Fibroblast of mammary gland (primary cell): ENCODE results near the gene PCDHGB5.

ENCODE experiments used
- DNase-seq: peaks from one replicate; pipeline ENCODE4 v3.0.0-alpha.2; 2010; ENCODE audit warnings: low read depth
- H3K4me3 ChIP-seq: 2 replicates; pipeline ENCODE4 v1.5.1; 2011; ENCODE audit warnings: low read depth, mild to moderate bottlenecking, low read length, moderate library complexity; ENCODE audit not compliant: control insufficient read depth
- CTCF ChIP-seq: conservative IDR thresholded peaks from 2 replicates; pipeline ENCODE4 v1.5.1; 2011; ENCODE audit warnings: low read depth, low read length, inconsistent platforms; ENCODE audit not compliant: control insufficient read depth, insufficient read depth

The PCDHGB5 gene

GRCh38 chr5:141382469-141383294 is 15.1 kb upstream of the PCDHGB5 start, which contains the start of gene PCDHGA7:
PCDHGA7 (plus strand) TSS chr5:141382742; CDS start chr5:141382900, 158 bp downstream.
- peak; percentile 54 for DNase-seq
- peak; percentile 60 for TF ChIP-seq CTCF
- peak within 1 kb of the TSS; percentile 57 for H3K4me3 ChIP-seq

DNA sequence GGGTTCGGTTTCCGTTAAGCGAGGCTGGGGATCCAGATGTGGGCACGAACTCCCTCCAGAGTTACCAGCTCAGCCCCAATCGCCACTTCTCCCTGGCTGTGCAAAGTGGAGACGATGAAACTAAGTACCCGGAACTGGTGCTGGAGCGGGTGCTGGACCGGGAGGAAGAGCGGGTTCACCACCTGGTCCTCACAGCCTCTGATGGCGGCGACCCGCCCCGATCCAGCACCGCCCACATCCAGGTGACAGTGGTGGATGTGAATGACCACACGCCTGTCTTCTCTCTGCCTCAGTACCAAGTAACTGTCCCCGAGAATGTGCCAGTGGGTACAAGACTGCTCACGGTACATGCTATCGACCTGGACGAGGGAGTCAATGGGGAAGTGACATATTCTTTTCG is 14.4 kb upstream of the PCDHGB5 start:
- peak overlapping the region; percentile 57 for H3K4me3 ChIP-seq
- no peak for TF ChIP-seq CTCF

DNA sequence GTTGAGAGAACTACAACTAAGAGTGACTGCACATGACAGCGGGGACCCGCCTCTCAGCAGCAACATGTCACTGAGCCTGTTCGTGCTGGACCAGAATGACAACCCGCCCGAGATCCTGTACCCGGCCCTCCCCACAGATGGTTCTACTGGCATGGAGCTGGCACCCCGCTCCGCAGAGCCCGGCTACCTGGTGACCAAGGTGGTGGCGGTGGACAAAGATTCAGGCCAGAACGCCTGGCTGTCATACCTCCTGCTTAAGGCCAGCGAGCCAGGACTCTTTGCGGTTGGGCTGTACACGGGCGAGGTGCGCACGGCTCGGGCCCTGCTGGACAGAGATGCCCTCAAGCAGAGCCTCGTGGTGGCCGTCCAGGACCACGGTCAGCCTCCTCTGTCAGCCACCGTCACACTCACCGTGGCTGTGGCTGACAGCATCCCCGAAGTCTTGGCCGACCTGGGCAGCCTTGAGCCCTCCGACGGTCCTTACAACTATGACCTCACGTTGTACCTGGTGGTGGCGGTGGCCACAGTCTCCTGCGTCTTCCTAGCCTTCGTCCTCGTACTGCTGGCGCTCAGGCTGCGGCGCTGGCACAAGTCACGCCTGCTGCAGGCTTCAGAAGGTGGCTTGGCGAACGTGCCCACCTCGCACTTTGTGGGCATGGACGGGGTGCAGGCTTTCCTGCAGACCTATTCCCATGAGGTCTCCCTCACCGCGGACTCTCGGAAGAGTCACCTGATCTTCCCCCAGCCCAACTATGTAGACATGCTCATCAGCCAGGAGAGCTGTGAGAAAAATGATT is 13.1 kb upstream of the PCDHGB5 start:
- H3K4me3 ChIP-seq, result no peak overlapping the region
- no peak for TF ChIP-seq CTCF
- DNase-seq, result no peak

More for the DNA sequence above, 14.4 kb upstream of the PCDHGB5 start:
- no peak for DNase-seq

DNA sequence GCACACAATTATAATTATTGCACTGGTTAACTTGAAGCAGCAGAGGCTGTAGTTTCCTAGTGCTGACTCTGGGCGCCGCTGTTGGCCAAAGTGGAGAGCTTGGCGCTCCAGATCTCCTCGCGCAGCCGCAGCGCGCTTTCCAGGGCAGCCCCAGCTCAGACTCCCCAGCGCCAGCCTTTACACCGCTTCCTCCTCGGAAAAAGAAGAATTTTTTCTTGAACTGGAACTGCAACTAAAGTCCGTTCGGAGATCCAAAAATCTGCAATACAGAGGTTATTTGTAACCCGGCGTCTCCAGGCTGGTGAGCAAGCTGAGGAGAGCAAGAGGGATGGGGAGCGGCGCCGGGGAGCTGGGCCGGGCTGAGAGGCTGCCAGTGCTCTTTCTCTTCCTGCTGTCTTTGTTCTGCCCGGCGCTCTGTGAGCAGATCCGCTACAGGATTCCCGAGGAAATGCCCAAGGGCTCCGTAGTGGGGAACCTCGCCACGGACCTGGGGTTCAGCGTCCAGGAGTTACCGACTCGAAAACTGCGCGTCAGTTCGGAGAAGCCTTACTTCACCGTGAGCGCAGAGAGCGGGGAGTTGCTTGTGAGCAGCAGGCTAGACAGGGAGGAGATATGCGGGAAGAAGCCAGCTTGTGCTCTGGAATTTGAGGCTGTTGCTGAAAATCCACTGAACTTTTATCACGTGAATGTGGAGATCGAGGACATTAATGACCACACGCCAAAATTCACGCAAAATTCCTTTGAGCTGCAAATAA is 10.0 kb upstream of the PCDHGB5 start, which contains the start of gene PCDHGB4:
TSS of gene PCDHGB4 (plus strand) at position 142 of the 755 bp plus-strand sequence. CDS start at position 329, 187 bp downstream.
- DNase-seq, result peak; percentile 55
- peak; percentile 55 for TF ChIP-seq CTCF
- peak within 1 kb of the TSS; percentile 44 for H3K4me3 ChIP-seq

DNA sequence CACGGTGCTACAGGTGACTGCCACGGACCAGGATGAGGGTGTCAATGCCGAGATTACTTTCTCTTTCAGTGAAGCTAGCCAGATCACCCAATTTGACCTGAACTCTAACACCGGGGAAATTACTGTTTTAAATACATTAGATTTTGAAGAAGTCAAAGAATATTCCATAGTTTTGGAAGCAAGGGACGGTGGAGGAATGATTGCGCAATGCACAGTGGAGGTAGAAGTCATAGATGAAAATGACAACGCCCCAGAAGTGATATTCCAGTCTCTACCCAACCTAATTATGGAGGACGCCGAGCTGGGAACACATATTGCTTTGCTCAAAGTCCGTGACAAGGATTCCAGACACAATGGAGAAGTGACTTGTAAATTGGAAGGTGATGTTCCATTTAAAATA is 9.1 kb upstream of the PCDHGB5 start:
- no peak for TF ChIP-seq CTCF
- no peak for DNase-seq
- no peak overlapping the region for H3K4me3 ChIP-seq
